Immature natural killer cell (primary cell): Measurements from ENCODE around the gene CTRL. TPM values are rescaled to one million over a fixed set of nuclear protein-coding genes. Genes with fewer than 3 reads are reported as not detected.

Experiments used
- polyA plus RNA-seq, 3 donors: library from polyadenylated mRNA; unstranded; fragments of 300-500 nt; fragmentation: Illumina TruSeq; gene quantifications; one replicate each; pipeline ENCODE4 v1.2.3, GENCODE V29; 2021

Gene CTRL
- polyA plus RNA-seq, 3 donors from 2014 or later = 0.59 to 2.9 (median 2.0) TPM

Other genes starting within 250 kb of the CTRL start
- gene GFOD2, start 212.5 kb downstream of the CTRL start, polyA plus RNA-seq = 1 to 10 TPM; 6.2 to 9.7 (median 7.4) TPM
- 10 to 100 TPM in 1 of 3 donors, 1 to 10 TPM in 2; 2.6 to 12.4 (median 7.9) TPM for gene RANBP10, start 125.3 kb downstream of the CTRL start, polyA plus RNA-seq
- not detected for gene TSNAXIP1, start 125.0 kb downstream of the CTRL start, polyA plus RNA-seq
- 100 to 1,000 TPM; 102 to 129 (median 117) TPM for gene THAP11, start 89.5 kb downstream of the CTRL start, polyA plus RNA-seq
- gene NUTF2, start 84.9 kb downstream of the CTRL start, polyA plus RNA-seq = 100 to 1,000 TPM; 115 to 157 (median 130) TPM
- 10 to 100 TPM in 2 of 3 donors, 1 to 10 TPM in 1; 9.3 to 15.0 (median 12.4) TPM for gene CENPT, start 84.2 kb downstream of the CTRL start, polyA plus RNA-seq
- 10 to 100 TPM; 14.2 to 26.0 (median 23.8) TPM for gene EDC4, start 58.8 kb downstream of the CTRL start, polyA plus RNA-seq
- gene NRN1L, start 47.0 kb downstream of the CTRL start, polyA plus RNA-seq = under 1 TPM in 1 of 3 donors, not detected in 2; 0.91 TPM
- gene PSKH1, start 38.6 kb downstream of the CTRL start, polyA plus RNA-seq = 10 to 100 TPM; 16.4 to 40.6 (median 21.7) TPM
- 1,000 to 10,000 TPM in 2 of 3 donors, 100 to 1,000 TPM in 1; 893 to 1,468 (median 1,114) TPM for gene PSMB10, start 5.0 kb upstream of the CTRL start, polyA plus RNA-seq
- 1 to 10 TPM in 1 of 3 donors, under 1 TPM in 1, not detected in 1; 0.14 to 1.3 TPM for gene LCAT, start 12.3 kb upstream of the CTRL start, polyA plus RNA-seq
- 10 to 100 TPM in 1 of 3 donors, 1 to 10 TPM in 2; 5.1 to 10.5 (median 6.6) TPM for gene SLC12A4, start 36.8 kb upstream of the CTRL start, polyA plus RNA-seq
- gene DPEP3, start 48.6 kb upstream of the CTRL start, polyA plus RNA-seq = under 1 TPM in 1 of 3 donors, not detected in 2; 0.11 TPM
- gene DPEP2, start 67.6 kb upstream of the CTRL start, polyA plus RNA-seq = 10 to 100 TPM; 45.5 to 62.6 (median 59.4) TPM
- not detected for gene DPEP2NB, start 84.0 kb upstream of the CTRL start, polyA plus RNA-seq
- 10 to 100 TPM; 45.3 to 59.4 (median 55.0) TPM for gene DDX28, start 91.4 kb upstream of the CTRL start, polyA plus RNA-seq
- gene DUS2, start 91.4 kb upstream of the CTRL start, polyA plus RNA-seq = 10 to 100 TPM in 2 of 3 donors, 1 to 10 TPM in 1; 9.3 to 23.7 (median 16.8) TPM
- gene NFATC3, start 153.5 kb upstream of the CTRL start, polyA plus RNA-seq = 100 to 1,000 TPM in 2 of 3 donors, 10 to 100 TPM in 1; 66.5 to 160 (median 119) TPM